HTR-8/SVneo (cell line): Measurements from ENCODE around the gene ARL15.
A peak's percentile ranks its signal among the peaks of the same experiment; 100 is the strongest.
"Not testable (repeated sequence)": the region's sequence is repeated elsewhere in the genome, so short reads cannot be mapped to it uniquely, and the experiment has no call there.

ENCODE experiments used
- DNase-seq: peaks from one replicate; pipeline ENCODE4 v3.0.0; 2011; ENCODE audit warnings: low spot score, mixed read lengths; ENCODE audit not compliant: insufficient read length
- FAIRE-seq: peaks from 2 replicates; lab custom pipeline; 2011; peaks lifted over from hg19 to GRCh38; lab: Jason Lieb, UNC

The ARL15 gene

GRCh38 chr5:54009357-54009756 lies 301.0 kb downstream of the ARL15 start:
- no peak for FAIRE-seq
- DNase-seq: no peak

GRCh38 chr5:54007827-54008777 lies 302.3 kb downstream of the ARL15 start:
- peak; percentile 4 for FAIRE-seq
- no peak for DNase-seq

GRCh38 chr5:54004697-54005096 lies 305.7 kb downstream of the ARL15 start:
- FAIRE-seq: no peak
- no peak for DNase-seq

GRCh38 chr5:54002779-54003178 lies 307.6 kb downstream of the ARL15 start:
- no peak for FAIRE-seq
- DNase-seq: no peak

- FAIRE-seq (no peak), DNase-seq (no peak)
Measured at GRCh38 chr5:54001976-54002775, 308.2 kb downstream of the ARL15 start.

- DNase-seq (no peak), FAIRE-seq (no peak)
Measured at GRCh38 chr5:54000011-54000410, 310.4 kb downstream of the ARL15 start.

- FAIRE-seq (no peak), DNase-seq (no peak)
Measured at GRCh38 chr5:53997736-53998627, 312.4 kb downstream of the ARL15 start.

- DNase-seq: no peak
- no peak for FAIRE-seq
Measured at GRCh38 chr5:53996008-53996407, 314.4 kb downstream of the ARL15 start.

GRCh38 chr5:53994148-53994547 lies 316.2 kb downstream of the ARL15 start:
- DNase-seq (no peak), FAIRE-seq (no peak)

GRCh38 chr5:53991942-53992341 lies 318.4 kb downstream of the ARL15 start:
- FAIRE-seq: peak; percentile 77

GRCh38 chr5:53987101-53987500 lies 323.3 kb downstream of the ARL15 start:
- FAIRE-seq: no peak
- no peak for DNase-seq

More at GRCh38 chr5:53991942-53992341, 318.4 kb downstream of the ARL15 start:
- no peak for DNase-seq

GRCh38 chr5:53985796-53986195 lies 324.6 kb downstream of the ARL15 start:
- DNase-seq (no peak), FAIRE-seq (no peak)

GRCh38 chr5:53984971-53985370 lies 325.4 kb downstream of the ARL15 start:
- FAIRE-seq (peak; percentile 13), DNase-seq (no peak)

GRCh38 chr5:53983568-53984460 lies 326.6 kb downstream of the ARL15 start:
- peak; percentile 77 for FAIRE-seq
- DNase-seq: peak; percentile 79

GRCh38 chr5:53982319-53982718 lies 328.1 kb downstream of the ARL15 start:
- not testable (repeated sequence) for FAIRE-seq, DNase-seq

- no peak for DNase-seq
- no peak for FAIRE-seq
Measured at GRCh38 chr5:53980061-53980460, 330.3 kb downstream of the ARL15 start.

- FAIRE-seq (no peak), DNase-seq (no peak)
Measured at GRCh38 chr5:53974021-53974420, 336.4 kb downstream of the ARL15 start.

GRCh38 chr5:53972314-53972713 lies 338.1 kb downstream of the ARL15 start:
- DNase-seq (no peak), FAIRE-seq (no peak)

GRCh38 chr5:53971551-53971950 lies 338.8 kb downstream of the ARL15 start:
- DNase-seq: no peak
- FAIRE-seq: no peak
